ENCODE data around the gene TF. TPM values are rescaled to one million over a fixed set of nuclear protein-coding genes. Genes with fewer than 3 reads are reported as not detected.
A peak's percentile ranks its signal among the peaks of the same experiment; 100 is the strongest.

The TF gene
- total RNA-seq, 1 donor from 2014 or later, result 40.6 TPM

GRCh38 chr3:133792171-133792763 is 46.1 kb downstream of the TF start:
- no peak for ATAC-seq
- intact Hi-C loops (cut with DNase I), result no loop called here
- DNase-seq (ENCODE audit: low spot score), result no peak

GRCh38 chr3:133797396-133798105 is 51.4 kb downstream of the TF start:
- intact Hi-C loops (cut with DNase I), result no loop called here
- DNase-seq (ENCODE audit: low spot score) (no peak), ATAC-seq (no peak)

- intact Hi-C loops (cut with DNase I), result no loop called here
- DNase-seq (ENCODE audit: low spot score) (no peak), ATAC-seq (peak; percentile 55)
Measured at GRCh38 chr3:133799794-133800585, 53.8 kb downstream of the TF start.

- intact Hi-C loops (cut with DNase I), result no loop called here
- no peak for ATAC-seq
- no peak for DNase-seq (ENCODE audit: low spot score)
Measured at GRCh38 chr3:133803469-133803868, 57.3 kb downstream of the TF start.

- DNase-seq (ENCODE audit: low spot score) (no peak), ATAC-seq (no peak)
- intact Hi-C loops (cut with DNase I), result no loop called here
Measured at GRCh38 chr3:133804896-133805295, 58.7 kb downstream of the TF start.

- intact Hi-C loops (cut with DNase I), result no loop called here
- DNase-seq (ENCODE audit: low spot score), result no peak
- ATAC-seq, result no peak
Measured at GRCh38 chr3:133805384-133805701, 59.1 kb downstream of the TF start.

GRCh38 chr3:133805702-133806475 is 59.7 kb downstream of the TF start, which contains the start of gene SRPRB:
SRPRB (plus strand) TSS chr3:133805815; CDS start chr3:133805849, 34 bp downstream.
- ATAC-seq, result peak; percentile 100
- intact Hi-C loops (cut with DNase I), result no loop called here

GRCh38 chr3:133812872-133813271 is 66.7 kb downstream of the TF start:
- DNase-seq (ENCODE audit: low spot score) (no peak), ATAC-seq (no peak)
- intact Hi-C loops (cut with DNase I), result no loop called here

More at GRCh38 chr3:133805702-133806475, 59.7 kb downstream of the TF start, which contains the start of gene SRPRB:
- DNase-seq (ENCODE audit: low spot score), result peak; percentile 96

- intact Hi-C loops (cut with DNase I), result no loop called here
- DNase-seq (ENCODE audit: low spot score) (no peak), ATAC-seq (no peak)
Measured at GRCh38 chr3:133815386-133815785, 69.2 kb downstream of the TF start.

- no peak for DNase-seq (ENCODE audit: low spot score)
- no peak for ATAC-seq
- intact Hi-C loops (cut with DNase I), result loop anchor here (5.0 kb wide), 1 partner anchor 107 kb away; no protein-coding TSS in a partner anchor
Measured at GRCh38 chr3:133820129-133820528, 73.9 kb downstream of the TF start.

GRCh38 chr3:133820889-133821675 is 74.9 kb downstream of the TF start:
- DNase-seq (ENCODE audit: low spot score), result no peak
- intact Hi-C loops (cut with DNase I), result loop anchor here (5.0 kb wide), 1 partner anchor 106 kb away; no protein-coding TSS in a partner anchor
- ATAC-seq, result no peak

- intact Hi-C loops (cut with DNase I), result loop anchor here (5.0 kb wide), 1 partner anchor 105 kb away; no protein-coding TSS in a partner anchor
- DNase-seq (ENCODE audit: low spot score) (peak; percentile 68), ATAC-seq (peak; percentile 54)
Measured at GRCh38 chr3:133821767-133822638, 75.8 kb downstream of the TF start.

- intact Hi-C loops (cut with DNase I), result loop anchor here (5.0 kb wide), 1 partner anchor 102 kb away; no protein-coding TSS in a partner anchor
- DNase-seq (ENCODE audit: low spot score), result no peak
- ATAC-seq, result no peak
Measured at GRCh38 chr3:133824961-133825485, 78.8 kb downstream of the TF start.

GRCh38 chr3:133825969-133826727 is 80.0 kb downstream of the TF start:
- ATAC-seq (no peak), DNase-seq (ENCODE audit: low spot score) (no peak)
- intact Hi-C loops (cut with DNase I), result no loop called here

GRCh38 chr3:133827136-133827535 is 80.9 kb downstream of the TF start:
- ATAC-seq (no peak), DNase-seq (ENCODE audit: low spot score) (no peak)
- intact Hi-C loops (cut with DNase I), result no loop called here

GRCh38 chr3:133827684-133828083 is 81.5 kb downstream of the TF start:
- ATAC-seq, result no peak
- intact Hi-C loops (cut with DNase I), result no loop called here
- no peak for DNase-seq (ENCODE audit: low spot score)
